SK-N-MC (cell line): Measurements from ENCODE around the gene KIAA1958.

Source experiments
- EZH2 ChIP-seq: fragments of 200-600 bp; sonication (generic); IDR thresholded peaks from one replicate; pipeline ENCODE4 v1.6.1; 2017; ENCODE audit warnings: antibody characterized with exemption
- FOXP2 ChIP-seq: optimal IDR thresholded peaks from 2 replicates; pipeline ENCODE3; 2011; ENCODE audit warnings: mild to moderate bottlenecking, moderate library complexity; ENCODE audit not compliant: insufficient read depth; ENCODE audit errors: extremely low read length, control extremely low read depth
- POLR2AphosphoS5 ChIP-seq: IDR thresholded peaks from 2 replicates; pipeline ENCODE4 v1.6.1; 2012; ENCODE audit warnings: mild to moderate bottlenecking, low read depth, low read length, borderline replicate concordance

DNA sequence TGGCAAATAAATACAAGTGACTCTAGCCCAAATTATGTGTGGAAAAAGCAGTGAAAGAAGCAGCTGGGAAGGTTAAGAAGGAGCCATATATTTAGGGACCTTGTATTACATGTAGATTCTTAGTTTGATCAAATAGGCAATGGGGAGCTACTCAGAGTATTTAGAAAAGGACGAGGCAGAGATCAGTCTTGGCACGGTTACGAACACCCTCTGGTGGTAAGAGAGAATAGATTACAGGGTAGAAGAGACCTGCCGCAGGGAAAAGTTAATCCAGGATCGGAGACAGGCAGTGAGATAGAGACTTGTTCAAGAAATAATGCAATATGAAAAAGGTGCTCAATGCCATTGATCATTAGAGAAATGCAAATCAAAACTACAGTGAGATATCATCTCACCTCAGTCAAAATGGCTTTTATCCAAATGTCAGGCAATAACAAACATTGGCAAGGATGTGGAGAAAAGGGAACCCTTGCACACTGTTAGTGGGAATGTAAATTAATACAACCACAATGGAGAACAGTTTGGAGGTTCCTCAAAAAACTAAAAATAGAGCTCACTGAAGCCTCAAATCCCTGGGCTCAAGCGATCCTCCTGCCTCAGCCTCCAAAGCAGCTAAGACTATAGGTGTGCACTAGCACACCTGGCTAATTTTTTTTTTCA is 219.3 kb downstream of the KIAA1958 start:
- TF ChIP-seq EZH2 = no peak
- TF ChIP-seq POLR2AphosphoS5 = no peak
- no peak for TF ChIP-seq FOXP2
